ENCODE results near the gene CCDC158.
"Not testable (repeated sequence)": the region's sequence is repeated elsewhere in the genome, so short reads cannot be mapped to it uniquely, and the experiment has no call there.

Gene CCDC158

GRCh38 chr4:76458825-76459224 is 37.9 kb upstream of the CCDC158 start:
- H3K36me3 Mint-ChIP-seq (ENCODE audit: low read depth), result peaks cover 9% of the 10 kb centered on the region
- peaks cover 3% of the 10 kb centered on the region for H3K27me3 Mint-ChIP-seq (ENCODE audit: low read depth, poor library complexity)
- H3K9me3 Mint-ChIP-seq, result peaks cover 18% of the 10 kb centered on the region
- H3K27ac Mint-ChIP-seq, result peak overlapping the region; percentile 98
- H3K4me3 Mint-ChIP-seq, result peak overlapping the region; percentile 42
- no peak for TF ChIP-seq CTCF (IDR thresholded peaks at IDR 0.05)
- DNase-seq, result peak; percentile 14
- H3K4me1 Mint-ChIP-seq, result peaks cover 24% of the 10 kb centered on the region

- Mint-ChIP-seq H3K4me3 (peak overlapping the region; percentile 42), H3K4me1 (peaks cover 24% of the 10 kb centered on the region), H3K27me3 (ENCODE audit: low read depth, poor library complexity) (peaks cover 5% of the 10 kb centered on the region), H3K27ac (peak overlapping the region; percentile 98), H3K36me3 (ENCODE audit: low read depth) (peaks cover 7% of the 10 kb centered on the region), H3K9me3 (peaks cover 12% of the 10 kb centered on the region)
- TF ChIP-seq CTCF (IDR thresholded peaks at IDR 0.05), result no peak
- no peak for DNase-seq
Observed at GRCh38 chr4:76458297-76458696, 37.4 kb upstream of the CCDC158 start.

DNA sequence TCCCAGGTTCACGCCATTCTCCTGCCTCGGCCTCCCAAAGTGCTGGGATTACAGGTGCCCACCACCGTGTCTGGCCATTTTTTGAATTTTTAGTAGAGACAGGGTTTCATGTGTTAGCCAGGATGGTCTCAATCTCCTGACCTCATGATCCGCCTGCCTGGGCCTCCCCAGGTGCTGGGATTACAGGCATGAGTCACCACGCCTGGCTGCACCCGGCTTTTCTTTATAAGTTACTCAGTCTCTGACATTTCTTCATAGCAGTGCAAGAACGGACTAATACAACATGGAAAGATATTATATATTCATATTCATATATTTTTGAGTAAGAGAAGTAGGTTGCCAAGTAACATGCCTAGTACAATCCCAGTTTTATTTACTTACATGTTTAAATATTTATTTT is 36.9 kb upstream of the CCDC158 start:
- peaks cover 8% of the 10 kb centered on the region for H3K9me3 Mint-ChIP-seq
- no peak for DNase-seq
- peaks cover 3% of the 10 kb centered on the region for H3K36me3 Mint-ChIP-seq (ENCODE audit: low read depth)
- H3K27ac Mint-ChIP-seq, result no peak overlapping the region
- no peak for TF ChIP-seq CTCF (IDR thresholded peaks at IDR 0.05)
- H3K4me3 Mint-ChIP-seq, result no peak overlapping the region
- peaks cover 5% of the 10 kb centered on the region for H3K27me3 Mint-ChIP-seq (ENCODE audit: low read depth, poor library complexity)
- peaks cover 24% of the 10 kb centered on the region for H3K4me1 Mint-ChIP-seq

- H3K9me3 Mint-ChIP-seq; DNase-seq; H3K4me3 Mint-ChIP-seq; H3K27ac Mint-ChIP-seq; H3K36me3 Mint-ChIP-seq (ENCODE audit: low read depth); H3K27me3 Mint-ChIP-seq (ENCODE audit: low read depth, poor library complexity): not testable (repeated sequence)
- H3K4me1 Mint-ChIP-seq, result peaks cover 14% of the 10 kb centered on the region
Observed at GRCh38 chr4:76454073-76454472, 33.1 kb upstream of the CCDC158 start.

DNA sequence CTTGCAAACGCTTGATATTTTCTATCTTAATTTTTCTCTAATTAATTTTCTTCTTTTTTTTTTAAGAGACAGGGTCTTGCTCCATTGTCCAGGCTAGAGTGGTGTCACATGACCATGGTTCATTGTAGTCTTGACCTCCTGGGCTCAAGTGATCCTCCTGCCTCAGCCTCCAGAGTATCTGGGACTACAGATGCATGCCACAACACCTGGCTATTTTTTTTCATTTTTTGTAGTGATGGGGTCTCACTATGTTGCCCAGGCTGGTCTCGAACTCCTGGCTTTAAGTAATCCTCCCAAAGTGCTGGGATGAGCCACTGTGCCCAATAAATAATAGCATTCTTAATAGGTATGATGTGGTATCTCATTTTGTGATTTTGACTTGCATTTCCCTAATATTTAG is 32.3 kb upstream of the CCDC158 start:
- no peaks in the 10 kb centered on the region for H3K36me3 Mint-ChIP-seq (ENCODE audit: low read depth)
- peaks cover 12% of the 10 kb centered on the region for H3K27me3 Mint-ChIP-seq (ENCODE audit: low read depth, poor library complexity)
- H3K9me3 Mint-ChIP-seq, result no peaks in the 10 kb centered on the region
- DNase-seq, result no peak
- H3K4me1 Mint-ChIP-seq, result peaks cover 6% of the 10 kb centered on the region
- no peak for TF ChIP-seq CTCF (IDR thresholded peaks at IDR 0.05)
- no peak overlapping the region for H3K27ac Mint-ChIP-seq
- no peak overlapping the region for H3K4me3 Mint-ChIP-seq

GRCh38 chr4:76449833-76450232 is 28.9 kb upstream of the CCDC158 start:
- H3K4me1 Mint-ChIP-seq, result no peaks in the 10 kb centered on the region

More at GRCh38 chr4:76449833-76450232, 28.9 kb upstream of the CCDC158 start:
- no peak for TF ChIP-seq CTCF (IDR thresholded peaks at IDR 0.05)
- Mint-ChIP-seq H3K4me3 (no peak overlapping the region), H3K27ac (no peak overlapping the region), H3K27me3 (ENCODE audit: low read depth, poor library complexity) (peaks cover 17% of the 10 kb centered on the region), H3K9me3 (no peaks in the 10 kb centered on the region), H3K36me3 (ENCODE audit: low read depth) (no peaks in the 10 kb centered on the region)
- no peak for DNase-seq
